ENCODE data around the gene ZBTB47.

ZBTB47 gene

GRCh38 chr3:42701371-42702065, 48.0 kb downstream of the ZBTB47 start:
- peak; percentile 59 for DNase-seq

- no peak for DNase-seq
Observed at GRCh38 chr3:42702066-42702951, 48.8 kb downstream of the ZBTB47 start, which contains the start of gene HHATL. TSS of gene HHATL (minus strand) at chr3:42702798. CDS start at chr3:42700826, 1,972 bp downstream.

- no peak for DNase-seq
Observed at GRCh38 chr3:42702982-42703694, 49.6 kb downstream of the ZBTB47 start.

GRCh38 chr3:42703695-42704025, 50.2 kb downstream of the ZBTB47 start:
- DNase-seq, result no peak

- no peak for DNase-seq
Observed at GRCh38 chr3:42704136-42704841, 50.8 kb downstream of the ZBTB47 start.

- no peak for DNase-seq
Observed at GRCh38 chr3:42705058-42705767, 51.7 kb downstream of the ZBTB47 start.

- no peak for DNase-seq
Observed at GRCh38 chr3:42705962-42706585, 52.6 kb downstream of the ZBTB47 start.

GRCh38 chr3:42706721-42707619, 53.5 kb downstream of the ZBTB47 start:
- no peak for DNase-seq

GRCh38 chr3:42707620-42708355, 54.3 kb downstream of the ZBTB47 start:
- DNase-seq, result no peak

GRCh38 chr3:42708611-42709151, 55.2 kb downstream of the ZBTB47 start:
- DNase-seq, result no peak

- no peak for DNase-seq
Observed at GRCh38 chr3:42709621-42710020, 56.1 kb downstream of the ZBTB47 start.

GRCh38 chr3:42710323-42711021, 57.0 kb downstream of the ZBTB47 start:
- no peak for DNase-seq

- no peak for DNase-seq
Observed at GRCh38 chr3:42711491-42712343, 58.2 kb downstream of the ZBTB47 start.

- DNase-seq, result no peak
Observed at GRCh38 chr3:42712344-42712648, 58.8 kb downstream of the ZBTB47 start.

- no peak for DNase-seq
Observed at GRCh38 chr3:42712688-42713372, 59.3 kb downstream of the ZBTB47 start.

- no peak for DNase-seq
Observed at GRCh38 chr3:42713747-42714146, 60.2 kb downstream of the ZBTB47 start.

GRCh38 chr3:42714171-42714852, 60.8 kb downstream of the ZBTB47 start:
- no peak for DNase-seq
